Esophagus squamous epithelium (tissue), 4 donors: ENCODE data around the gene TBC1D5.

Source experiments
- POLR2A ChIP-seq, 4 donors: fragments of 450-650 bp; IDR thresholded peaks; one replicate each; pipeline ENCODE4 v1.6.1; 2017; ENCODE audit warnings: antibody characterized with exemption in 4 of 4, mild to moderate bottlenecking in 4 of 4, moderate library complexity in 3 of 4
- TF ChIP-seq, protein P1 (sequence below), 6 experiments: fragments of 450-650 bp in 4 of 6; fragments of 200-600 bp in 2 of 6; sonication (generic) in 2 of 6; IDR thresholded peaks; one replicate each; pipeline ENCODE4 v1.5.1; 2016 to 2019; ENCODE audit warnings: antibody characterized with exemption in 6 of 6, mild to moderate bottlenecking in 4 of 6, moderate library complexity in 4 of 6

DNA sequence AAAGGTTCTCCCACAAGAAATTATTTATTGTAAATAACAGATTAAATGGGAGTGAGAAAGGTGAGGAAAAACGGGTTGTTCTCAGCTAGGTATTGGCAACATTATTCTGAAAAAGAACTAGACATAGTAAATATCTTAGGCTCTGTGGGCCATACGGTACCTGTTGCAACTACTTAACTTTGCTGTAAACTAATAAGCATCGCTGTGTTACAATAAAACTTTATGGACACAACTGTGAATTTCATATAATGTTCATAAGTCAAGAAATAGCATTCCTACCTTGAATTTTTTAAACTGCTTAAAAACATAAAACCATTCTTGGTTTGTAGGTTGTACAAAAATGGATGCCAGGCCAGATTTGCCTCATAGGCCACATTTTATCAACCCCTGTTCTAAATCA lies 183.9 kb downstream of the TBC1D5 start:
- TF ChIP-seq, protein P1, sequence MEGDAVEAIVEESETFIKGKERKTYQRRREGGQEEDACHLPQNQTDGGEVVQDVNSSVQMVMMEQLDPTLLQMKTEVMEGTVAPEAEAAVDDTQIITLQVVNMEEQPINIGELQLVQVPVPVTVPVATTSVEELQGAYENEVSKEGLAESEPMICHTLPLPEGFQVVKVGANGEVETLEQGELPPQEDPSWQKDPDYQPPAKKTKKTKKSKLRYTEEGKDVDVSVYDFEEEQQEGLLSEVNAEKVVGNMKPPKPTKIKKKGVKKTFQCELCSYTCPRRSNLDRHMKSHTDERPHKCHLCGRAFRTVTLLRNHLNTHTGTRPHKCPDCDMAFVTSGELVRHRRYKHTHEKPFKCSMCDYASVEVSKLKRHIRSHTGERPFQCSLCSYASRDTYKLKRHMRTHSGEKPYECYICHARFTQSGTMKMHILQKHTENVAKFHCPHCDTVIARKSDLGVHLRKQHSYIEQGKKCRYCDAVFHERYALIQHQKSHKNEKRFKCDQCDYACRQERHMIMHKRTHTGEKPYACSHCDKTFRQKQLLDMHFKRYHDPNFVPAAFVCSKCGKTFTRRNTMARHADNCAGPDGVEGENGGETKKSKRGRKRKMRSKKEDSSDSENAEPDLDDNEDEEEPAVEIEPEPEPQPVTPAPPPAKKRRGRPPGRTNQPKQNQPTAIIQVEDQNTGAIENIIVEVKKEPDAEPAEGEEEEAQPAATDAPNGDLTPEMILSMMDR (IDR thresholded peaks at IDR 0.05): no peak
- no peak for TF ChIP-seq POLR2A (IDR thresholded peaks at IDR 0.05)
